ENCODE results near the gene WDR45B. TPM values are rescaled to one million over a fixed set of nuclear protein-coding genes. Genes with fewer than 3 reads are reported as not detected.

WDR45B gene
- total RNA-seq, 1 experiment from 2014 or later, result 110 TPM

GRCh38 chr17:82603981-82604448 lies 44.2 kb downstream of the WDR45B start:
- Histone ChIP-seq H4K8ac (replicated peaks; ENCODE audit: insufficient read length, low read depth, low read length) (no peak overlapping the region), H2AFZ (ENCODE audit: low read length) (no peak overlapping the region), H3K4ac (ENCODE audit: low read depth, low read length) (no peak overlapping the region), H4K5ac (ENCODE audit: insufficient read length, low read depth, low read length) (no peak overlapping the region), H3K27me3 (ENCODE audit: insufficient read depth, low read length) (no peaks in the 10 kb centered on the region), H2BK120ac (ENCODE audit: low read depth, low read length, poor library complexity, severe bottlenecking) (no peak overlapping the region), H4K91ac (ENCODE audit: insufficient read length, low read depth, low read length) (no peak overlapping the region), H2BK12ac (ENCODE audit: insufficient read length, low read depth, low read length) (no peak overlapping the region), H4K20me1 (ENCODE audit: control insufficient read depth, insufficient read depth, insufficient read length) (no peaks in the 10 kb centered on the region), H3K27ac (ENCODE audit: insufficient read length, low read depth, low read length) (no peak overlapping the region), H2BK15ac (ENCODE audit: low read depth, low read length) (no peak overlapping the region), H3K79me2 (ENCODE audit: insufficient read depth, low read length) (no peaks in the 10 kb centered on the region), H2AK5ac (ENCODE audit: insufficient read length, low read length) (no peak overlapping the region), H3K23me2 (ENCODE audit: insufficient read length, low read depth, low read length, poor library complexity, severe bottlenecking) (no peaks in the 10 kb centered on the region), H3K14ac (ENCODE audit: insufficient read depth, low read length) (no peak overlapping the region), H3K23ac (ENCODE audit: insufficient read length, low read depth, low read length) (no peak overlapping the region), H3K4me1 (ENCODE audit: insufficient read depth, low read length) (no peaks in the 10 kb centered on the region), H2BK20ac (ENCODE audit: low read depth, low read length, poor library complexity, severe bottlenecking) (no peak overlapping the region), H2BK5ac (ENCODE audit: insufficient read length, low read length) (no peak overlapping the region), H3K9me3 (ENCODE audit: control insufficient read depth, low read depth, low read length) (no peaks in the 10 kb centered on the region), H3K4me2 (ENCODE audit: insufficient read depth, insufficient read length, low read length) (no peak overlapping the region), H3K56ac (ENCODE audit: insufficient read length, low read depth, low read length) (no peak overlapping the region), H3K18ac (ENCODE audit: insufficient read length, low read depth, low read length) (no peak overlapping the region), H3K9ac (ENCODE audit: extremely low read depth, insufficient read length, low read length) (no peak overlapping the region), H3K79me1 (ENCODE audit: insufficient read depth, low read depth, low read length, poor library complexity, severe bottlenecking) (no peaks in the 10 kb centered on the region), H3T11ph (ENCODE audit: low read length) (no peak overlapping the region)
- no peak for TF ChIP-seq CTCF (conservative IDR thresholded peaks at IDR 0.05)
- Mint-ChIP-seq H3K27ac (peak overlapping the region in 2 of 3 experiments; percentile 44 to 83; a peak in 3 of 7 replicates), H3K9me3 (peaks cover 0 to 6% of the 10 kb centered on the region in 2 experiments; a peak in 3 of 5 replicates), H3K36me3 (ENCODE audit: insufficient read depth in 1 of 3, low read depth in 3 of 3) (peaks cover 43 to 87% (median 86%) of the 10 kb centered on the region in 3 experiments; a peak in 6 of 7 replicates), H3K4me3 (no peak overlapping the region), H3K4me1 (peaks cover 2 to 4% of the 10 kb centered on the region in 2 experiments; a peak in 2 of 4 replicates), H3K27me3 (ENCODE audit: low read depth) (no peaks in the 10 kb centered on the region; the same call in 1 of the 2 replicates)
- no peak for DNase-seq
- no CpG with 5 or more reads among the region's 18 CpGs for WGBS (ENCODE audit: extremely low coverage, insufficient read length, low lambda C conversion rate)
